Stimulated activated CD8-positive, alpha-beta memory T cell treated with anti-CD3 and anti-CD28 coated beads, Interleukin-7, amount 100 ng/mL, for 48 hours (primary cell): ENCODE results near the gene ARGFX.
"Not testable (repeated sequence)": the region's sequence is repeated elsewhere in the genome, so short reads cannot be mapped to it uniquely, and the experiment has no call there.

Experiments
- DNase-seq, 2 donors: peaks; one replicate each; pipeline ENCODE4 v3.0.0-alpha.2; 2020; ENCODE audit warnings: low read depth in 1 of 2; ENCODE audit errors: extremely low read depth in 1 of 2

Gene ARGFX

GRCh38 chr3:121598564-121598963 lies 30.8 kb downstream of the ARGFX start:
- no peak for DNase-seq

- DNase-seq: not testable (repeated sequence)
These were observed 32.2 kb downstream of the ARGFX start for GRCh38 chr3:121599900-121600299.

- DNase-seq: no peak
These were observed 33.6 kb downstream of the ARGFX start for GRCh38 chr3:121601212-121601812.

- DNase-seq: no peak
These were observed 37.0 kb downstream of the ARGFX start for GRCh38 chr3:121604759-121605158.

GRCh38 chr3:121606106-121606505 lies 38.4 kb downstream of the ARGFX start:
- DNase-seq: no peak
